ENCODE results near the gene TMEM59L. TPM values are rescaled to one million over a fixed set of nuclear protein-coding genes. Genes with fewer than 3 reads are reported as not detected.

The TMEM59L gene
- total and polyA plus RNA-seq, 9 of the 15 experiments (the other 6 are each of a cell fraction or from before 2014, with no cell fraction given), result 0.37 TPM; not detected in 8

GRCh38 chr19:18659281-18660050 lies 46.8 kb downstream of the TMEM59L start:
- Histone ChIP-seq H3K9ac (ENCODE audit: insufficient read depth in 1 of 2, low read depth in 2 of 2, low read length in 2 of 2) (peak overlapping the region in 1 of 2 experiments; percentile 80; a peak in 2 of 4 replicates), H3K4me2 (ENCODE audit: insufficient read depth, low read length) (no peak overlapping the region)

More at GRCh38 chr19:18659281-18660050, 46.8 kb downstream of the TMEM59L start:
- FAIRE-seq, result no peak
- Histone ChIP-seq H4K20me1 (replicated peaks; ENCODE audit: control insufficient read depth, insufficient read depth, low read length) (peaks cover 43% of the 10 kb centered on the region; the same call in 1 of the 2 replicates), H3K9me3 (replicated peaks; ENCODE audit: control insufficient read depth, insufficient read depth, low read depth, low read length) (no peaks in the 10 kb centered on the region), H3K36me3 (ENCODE audit: control insufficient read depth, insufficient read depth, low read length) (no peaks in the 10 kb centered on the region; the same call in 2 of the 3 replicates), H3K79me2 (ENCODE audit: control insufficient read depth, insufficient read depth, low read length) (no peaks in the 10 kb centered on the region), H3K4me1 (replicated peaks in 1 of 2; ENCODE audit: control insufficient read depth in 2 of 2, insufficient read depth in 2 of 2, low read length in 2 of 2) (peaks cover 7 to 58% of the 10 kb centered on the region in 2 experiments; a peak in 4 of 5 replicates), H3K4me3 (no peak overlapping the region), H2AFZ (ENCODE audit: low read depth, low read length) (no peak overlapping the region), H3K27ac (ENCODE audit: extremely low read depth, low read depth, low read length) (no peak overlapping the region), H3K9me1 (ENCODE audit: control insufficient read depth, insufficient read depth, low read length) (no peaks in the 10 kb centered on the region), H3K27me3 (ENCODE audit: control insufficient read depth in 2 of 2, insufficient read depth in 2 of 2, low read length in 2 of 2) (no peaks in the 10 kb centered on the region)
- ChIA-PET POLR2A (interaction anchor here (0.5 kb wide), 1 partner anchor 23 kb away, joined by 4 read pairs; no protein-coding TSS in a partner anchor), CTCF (ENCODE audit: low intra/inter-chr PET ratio) (no interaction called here)
- intact Hi-C loops (cut with micrococcal nuclease), result no loop called here
- BruUV-seq (replicated peaks), result no TSS peak
- no peak for DNase-seq (ENCODE audit: extremely low read depth in 1 of 4, low spot score in 3 of 4)
- peak; percentile 18; the same call in 1 of the 3 replicates for ATAC-seq
- in situ Hi-C loops (cut with MboI), result no loop called here
- TF ChIP-seq MAX (CRISPR knock-in tag; IDR thresholded peaks at IDR 0.05) (peak; percentile 24; the same call in 1 of the 2 replicates), ZBTB49 (CRISPR knock-in tag; IDR thresholded peaks at IDR 0.05; ENCODE audit: borderline replicate concordance) (no peak), MED1 (CRISPR knock-in tag; IDR thresholded peaks at IDR 0.05; ENCODE audit: borderline replicate concordance) (no peak), ZNF79 (CRISPR knock-in tag; IDR thresholded peaks at IDR 0.05; ENCODE audit: low read depth) (no peak), HCFC1 (IDR thresholded peaks at IDR 0.05; ENCODE audit: low read depth, low read length) (no peak), TFAP4 (CRISPR knock-in tag; IDR thresholded peaks at IDR 0.05; ENCODE audit: borderline replicate concordance) (peak; percentile 41; the same call in 1 of the 2 replicates), SPI1 (IDR thresholded peaks at IDR 0.05; ENCODE audit: borderline replicate concordance, low read depth, low read length) (peak; percentile 54; the same call in 1 of the 2 replicates), ZNF445 (CRISPR knock-in tag; IDR thresholded peaks at IDR 0.05; ENCODE audit: low read depth) (no peak)
- 45% methylated on average over 24 of the region's 30 CpGs for WGBS (ENCODE audit: insufficient coverage, low coverage, missing lambda C conversion rate)
